NCI-H1105 treated with DMSO at 0.1 percent for 48 hours (cell line): ENCODE data around the gene AFAP1L2.

Experiments used
- DNase-seq: peaks from one replicate; lab custom pipeline; 2025; lab: John Stamatoyannopoulos, UW

Gene AFAP1L2

DNA sequence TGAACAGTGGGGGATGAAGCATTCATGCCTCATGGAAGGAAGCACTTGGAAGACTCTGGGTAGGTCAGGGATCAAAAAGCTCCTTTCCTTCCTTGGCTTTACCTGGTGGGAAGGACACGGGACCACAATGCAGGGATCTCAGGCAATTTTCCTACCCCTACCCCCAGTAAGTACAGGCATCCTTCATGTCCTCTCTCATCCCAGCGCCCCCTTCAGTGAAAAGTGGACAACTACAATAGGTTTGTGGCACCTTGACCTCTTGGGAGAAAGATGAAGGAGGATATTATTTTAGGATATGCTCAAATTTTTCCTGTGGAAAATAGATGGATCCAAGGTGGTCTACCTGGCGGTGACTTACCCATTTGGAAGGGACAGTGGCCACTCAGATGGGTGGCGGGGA lies 16.5 kb downstream of the AFAP1L2 start:
- DNase-seq: no peak

DNA sequence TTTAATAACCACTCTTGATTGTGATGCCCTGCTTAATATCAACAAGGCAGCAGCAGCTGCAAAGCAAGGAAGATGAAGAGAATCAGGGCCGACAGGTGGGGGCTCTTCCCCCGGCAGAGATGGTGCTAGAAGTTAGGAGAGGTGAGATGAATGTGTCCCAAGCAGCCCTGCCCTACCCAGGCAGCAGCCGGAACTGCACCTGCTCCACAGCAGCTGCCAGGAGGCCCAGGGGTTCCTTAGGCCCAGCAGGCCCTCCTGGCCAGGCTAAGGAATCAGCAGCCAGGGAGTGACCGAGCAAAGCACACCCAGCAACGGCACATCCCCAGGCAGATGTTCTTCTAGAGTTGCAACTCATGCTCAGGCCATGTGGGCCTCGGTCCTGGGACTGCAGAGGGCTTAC lies 17.9 kb downstream of the AFAP1L2 start:
- no peak for DNase-seq

DNA sequence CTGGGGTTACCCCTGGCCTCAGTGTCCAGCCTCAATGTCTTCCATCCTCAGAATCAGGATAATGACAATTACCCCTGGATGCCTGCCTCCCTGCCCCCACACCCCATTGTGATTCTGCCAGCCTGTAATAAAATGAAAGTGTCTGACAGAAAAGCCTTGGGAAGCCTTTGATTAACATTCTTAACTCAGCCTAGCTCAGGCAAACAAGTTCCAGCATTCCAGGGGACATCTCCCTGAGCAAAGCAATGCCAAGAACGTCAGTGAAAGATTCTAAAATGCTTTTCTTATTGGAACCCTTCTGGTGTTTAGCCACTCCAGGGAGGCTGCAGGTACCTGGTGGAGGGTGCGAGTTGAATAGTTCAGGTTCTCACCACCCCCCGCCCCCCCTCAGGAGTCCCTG lies 18.7 kb downstream of the AFAP1L2 start:
- DNase-seq: no peak

DNA sequence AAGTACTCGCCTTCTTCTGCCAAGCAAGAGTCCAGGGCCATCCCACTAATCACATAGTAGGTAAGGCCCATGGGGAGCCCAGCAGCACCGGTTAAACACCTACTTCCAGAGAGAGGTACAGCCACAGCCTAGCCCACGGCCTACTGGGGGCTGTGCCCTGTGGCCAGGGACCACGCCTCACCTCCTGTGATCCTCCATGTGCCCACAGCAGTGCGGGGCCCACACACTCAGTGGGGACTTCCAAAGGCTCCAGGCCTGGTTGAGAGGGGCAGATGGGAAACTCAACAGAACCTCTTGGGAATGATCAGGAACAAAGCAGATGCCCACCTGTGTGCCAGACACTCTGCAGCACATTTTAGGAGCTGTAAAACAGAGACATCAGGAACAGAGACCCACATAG lies 19.7 kb downstream of the AFAP1L2 start:
- no peak for DNase-seq

DNA sequence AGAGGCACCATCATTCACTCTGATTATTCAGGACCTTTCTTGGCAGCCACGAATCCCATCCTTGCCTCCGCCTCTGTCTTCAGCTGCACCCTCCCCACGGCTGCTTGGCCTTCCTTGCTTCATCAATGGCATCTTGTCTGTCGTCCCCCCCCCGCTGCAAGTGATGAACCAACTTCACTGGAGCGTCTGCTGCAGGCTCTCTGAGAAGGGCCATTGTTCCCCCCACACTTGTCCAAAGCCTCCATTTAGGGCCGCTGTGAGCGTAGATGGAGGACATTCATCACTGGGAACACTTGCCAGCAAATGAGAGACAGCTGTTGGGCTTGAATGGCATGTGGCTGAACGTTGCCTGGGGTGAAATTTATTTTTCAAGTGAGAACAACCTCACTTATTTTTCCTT lies 20.1 kb downstream of the AFAP1L2 start:
- no peak for DNase-seq

DNA sequence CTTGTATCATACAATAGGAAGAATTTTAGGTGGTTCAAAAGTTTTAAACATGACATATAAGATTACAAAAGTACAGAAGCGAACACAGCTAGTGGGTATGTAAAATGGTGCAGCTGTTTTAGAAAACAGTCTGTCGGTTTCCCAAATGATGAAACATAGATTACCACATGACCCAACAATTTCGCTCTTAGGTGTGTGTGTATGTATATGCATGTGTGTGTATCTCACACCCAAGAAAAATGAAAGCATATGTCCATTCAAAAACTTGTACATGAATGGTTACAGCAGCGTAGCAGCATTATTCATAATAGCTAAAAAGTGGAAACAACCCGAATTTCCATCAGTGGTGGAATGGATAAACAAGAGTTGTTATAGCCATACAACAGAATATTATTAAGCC lies 23.5 kb downstream of the AFAP1L2 start:
- DNase-seq: no peak

DNA sequence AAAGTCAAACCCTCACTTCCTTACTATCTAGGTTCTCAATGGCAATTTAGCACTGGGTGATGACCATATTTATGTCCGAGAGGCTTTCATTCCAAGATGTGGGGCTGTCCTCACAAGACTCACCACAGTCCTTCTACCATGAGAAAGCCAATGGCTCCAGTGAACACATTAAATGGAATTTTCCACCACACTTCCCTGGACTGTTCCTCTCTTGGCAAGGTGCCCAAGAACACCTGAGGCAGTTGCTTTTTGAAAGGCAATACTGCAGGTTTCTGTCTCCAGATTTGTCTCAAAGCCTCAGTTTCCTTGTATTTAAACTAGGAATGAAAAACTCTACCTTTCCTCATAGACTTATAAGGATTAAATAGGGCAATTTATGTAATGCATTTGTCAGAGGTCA lies 24.2 kb downstream of the AFAP1L2 start:
- DNase-seq: no peak

DNA sequence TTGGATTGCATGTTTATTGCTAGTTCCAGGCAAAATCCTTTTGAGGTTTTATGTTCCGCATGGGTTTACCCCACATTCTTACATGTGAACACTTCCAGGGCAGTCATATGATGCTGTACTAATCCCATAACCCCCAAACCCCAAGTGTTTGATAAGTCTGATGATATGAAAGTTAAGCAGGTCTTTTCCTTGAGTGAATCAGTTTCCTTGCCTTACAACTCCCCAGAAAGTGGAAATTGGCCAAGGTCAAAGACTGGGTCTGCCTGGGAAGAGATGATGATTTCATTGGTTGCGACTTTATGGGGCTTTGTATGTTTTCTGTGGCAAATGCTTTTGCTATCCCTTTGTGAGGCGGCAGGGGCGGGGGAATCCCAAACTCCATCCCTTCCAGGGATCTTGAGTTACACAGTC lies 24.7 kb downstream of the AFAP1L2 start:
- DNase-seq: no peak

DNA sequence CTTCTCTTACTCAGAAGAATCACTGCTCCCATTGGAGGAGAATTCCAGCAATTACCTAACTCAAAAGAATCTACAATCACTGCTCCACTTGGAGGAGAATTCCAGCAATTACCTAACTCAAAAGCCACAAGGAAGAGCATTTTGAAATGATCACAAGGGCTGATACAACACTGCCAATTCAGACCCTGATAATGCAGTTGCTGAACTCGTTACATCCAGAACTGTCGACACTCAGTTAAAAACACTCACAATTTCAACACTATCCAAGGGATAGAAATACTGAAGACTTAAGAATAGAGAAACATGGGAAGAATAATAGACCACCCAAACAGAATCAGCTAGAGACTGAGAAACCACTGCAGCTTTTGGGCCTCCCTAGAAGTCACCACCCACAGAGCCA lies 27.8 kb downstream of the AFAP1L2 start:
- no peak for DNase-seq

DNA sequence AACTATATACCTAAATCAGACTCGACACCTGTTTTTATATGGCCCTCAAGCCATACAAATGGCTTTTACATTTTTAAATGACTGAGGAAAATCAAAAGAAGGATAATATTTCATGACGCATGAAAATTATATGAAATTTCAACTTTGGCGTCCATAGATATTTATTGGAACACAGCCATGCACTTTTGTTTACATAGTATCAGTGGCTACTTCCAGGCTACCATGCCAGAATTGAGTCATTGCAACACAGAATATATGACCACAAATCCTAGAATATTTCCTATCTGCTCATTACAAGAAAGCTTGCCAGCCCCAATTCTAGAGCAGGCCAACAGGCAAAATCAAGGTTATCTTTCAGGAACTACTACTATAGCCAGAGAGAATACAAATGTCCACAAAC lies 29.3 kb downstream of the AFAP1L2 start:
- no peak for DNase-seq

DNA sequence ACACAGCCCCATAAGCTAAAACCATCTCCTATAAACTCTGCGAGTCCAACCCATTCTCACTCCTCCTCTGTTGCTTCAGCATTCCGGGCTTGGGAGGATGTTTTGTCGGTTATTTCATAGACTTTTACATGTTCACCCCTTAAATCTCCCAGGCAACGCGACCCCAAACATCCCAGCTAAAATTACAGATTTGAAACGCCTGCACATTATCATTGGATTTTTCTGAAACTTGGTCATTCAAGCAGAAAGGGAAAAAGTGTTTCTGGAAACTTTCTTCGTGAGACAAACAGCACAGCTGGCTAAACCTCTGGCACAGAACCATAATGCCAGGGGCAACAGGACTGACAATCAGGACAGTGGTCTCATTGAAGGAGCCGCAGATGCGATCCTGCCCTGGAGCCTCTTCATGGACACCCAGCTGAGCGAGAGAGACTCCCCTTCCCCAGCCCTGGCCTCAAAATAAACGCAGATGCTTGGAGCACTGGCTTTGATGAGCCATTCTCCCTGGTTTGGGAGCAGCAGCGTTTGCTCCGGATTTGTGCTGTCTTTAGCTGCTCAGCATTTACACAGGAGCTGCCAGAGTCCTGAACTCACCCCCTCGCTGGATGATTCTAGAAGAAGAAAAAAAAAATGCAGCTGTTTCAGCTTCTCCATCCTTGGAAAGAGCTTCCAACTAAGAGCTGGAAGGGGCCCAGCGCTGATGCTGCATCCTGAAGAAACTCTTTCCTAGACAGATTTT lies 30.1 kb downstream of the AFAP1L2 start:
- no peak for DNase-seq

DNA sequence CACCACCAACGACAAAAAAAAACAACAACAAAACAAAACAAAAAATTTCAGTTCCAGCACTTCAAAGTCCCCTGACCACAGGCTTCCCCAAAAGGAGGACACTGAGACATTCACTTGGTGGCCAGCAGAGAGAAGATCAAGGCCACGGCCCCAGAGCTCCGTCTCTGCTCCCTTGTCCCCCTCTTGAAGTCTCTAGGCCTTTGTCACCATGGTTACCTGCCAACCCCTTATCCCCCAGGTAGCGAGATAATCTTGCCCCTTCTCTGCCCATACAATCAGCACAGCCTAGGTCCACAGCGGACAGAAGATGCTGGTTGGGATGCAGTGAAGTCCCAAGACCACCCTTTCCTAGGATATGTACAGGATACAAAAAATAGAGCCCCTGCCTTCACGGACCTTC lies 30.7 kb downstream of the AFAP1L2 start:
- no peak for DNase-seq

DNA sequence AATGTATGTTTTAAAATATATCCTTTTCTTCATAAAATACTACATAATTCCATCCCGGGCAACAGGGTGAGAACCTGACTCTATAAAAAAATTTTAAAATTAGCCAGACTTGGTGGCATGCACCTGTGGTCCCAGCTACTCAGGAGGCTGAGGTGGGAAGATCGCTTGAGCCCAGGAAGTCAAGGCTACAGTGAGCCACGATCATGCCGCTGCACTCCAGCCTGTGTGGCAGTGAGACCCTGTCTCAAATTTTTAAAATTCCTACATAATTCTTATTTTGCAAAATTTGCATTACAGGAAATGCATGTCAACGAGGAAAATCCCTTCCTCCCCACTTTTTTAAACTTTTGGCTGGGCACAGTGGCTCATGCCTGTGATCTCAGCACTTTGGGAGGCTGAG lies 31.3 kb downstream of the AFAP1L2 start:
- DNase-seq: no peak

DNA sequence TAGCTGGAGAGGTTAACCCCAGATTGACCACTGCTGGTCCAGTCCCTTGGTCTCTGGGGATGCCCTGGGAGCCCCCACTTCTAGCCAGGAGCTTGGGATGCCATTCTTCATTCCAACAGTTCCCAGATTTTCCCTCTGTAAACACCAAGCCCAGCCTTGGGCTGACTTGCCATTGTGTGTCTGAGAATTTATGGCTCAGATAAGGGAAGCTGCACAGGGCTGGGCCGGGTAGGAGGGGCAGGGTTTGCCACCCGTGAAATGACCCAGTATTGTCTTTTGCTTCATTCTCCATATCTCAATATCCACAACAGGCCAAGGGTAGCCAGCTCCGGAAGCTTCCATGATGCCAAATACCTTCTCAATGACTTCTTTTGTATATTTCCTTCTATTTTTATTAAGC lies 32.1 kb downstream of the AFAP1L2 start:
- DNase-seq: no peak

DNA sequence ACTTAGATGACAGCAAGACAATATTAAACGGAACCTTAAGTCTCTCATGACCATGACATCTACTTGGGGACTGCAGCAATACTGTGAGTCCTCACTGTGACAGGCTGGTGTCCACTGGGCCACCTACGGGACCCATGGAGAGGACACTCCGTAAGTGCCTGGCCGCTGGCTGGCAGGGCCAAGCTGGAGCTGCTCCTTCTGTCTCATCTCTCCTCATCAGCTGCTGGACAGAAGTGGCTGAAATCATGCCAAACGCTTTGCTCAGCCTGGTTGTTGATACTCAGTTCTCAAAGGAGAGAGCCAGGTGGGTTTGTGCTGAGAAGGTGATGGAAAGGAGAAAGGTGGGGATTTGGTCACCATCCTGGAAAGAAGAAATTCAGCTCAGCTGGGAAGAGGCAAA lies 33.3 kb downstream of the AFAP1L2 start:
- DNase-seq: no peak

DNA sequence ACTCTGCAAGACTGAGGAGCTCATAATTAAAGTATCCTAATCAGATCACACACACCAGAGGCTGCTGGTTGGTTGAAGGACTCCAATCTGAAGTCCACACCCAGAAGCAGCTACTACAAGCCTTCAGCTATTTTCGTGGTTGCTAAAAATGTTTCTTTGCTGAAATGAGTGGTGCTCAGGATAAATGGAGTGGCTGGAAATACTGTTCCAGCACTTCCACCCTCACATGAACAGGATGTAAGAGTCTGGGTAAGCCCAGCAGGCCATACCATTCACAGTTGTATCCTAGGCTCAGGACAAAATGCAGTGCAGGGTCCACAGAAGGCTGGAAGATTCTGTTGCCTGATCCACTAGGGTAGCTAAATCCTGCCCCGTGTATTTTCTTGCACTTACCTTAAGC lies 34.1 kb downstream of the AFAP1L2 start:
- DNase-seq: no peak

DNA sequence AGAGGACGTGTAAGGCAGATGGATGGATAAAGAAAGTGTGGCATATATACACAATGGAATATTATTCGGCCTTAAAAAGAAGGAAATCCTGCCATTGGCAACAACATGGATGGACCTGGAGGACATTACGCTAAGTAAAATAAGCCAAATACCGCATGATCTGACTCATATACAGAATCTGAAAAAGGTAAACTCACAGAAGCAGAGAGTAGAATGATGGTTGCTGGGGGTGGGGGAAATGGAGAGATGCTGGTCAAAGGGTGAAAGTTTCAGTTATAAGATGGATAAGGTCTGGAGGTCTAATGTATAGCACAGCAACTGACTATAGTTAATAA lies 36.3 kb downstream of the AFAP1L2 start:
- DNase-seq: no peak

DNA sequence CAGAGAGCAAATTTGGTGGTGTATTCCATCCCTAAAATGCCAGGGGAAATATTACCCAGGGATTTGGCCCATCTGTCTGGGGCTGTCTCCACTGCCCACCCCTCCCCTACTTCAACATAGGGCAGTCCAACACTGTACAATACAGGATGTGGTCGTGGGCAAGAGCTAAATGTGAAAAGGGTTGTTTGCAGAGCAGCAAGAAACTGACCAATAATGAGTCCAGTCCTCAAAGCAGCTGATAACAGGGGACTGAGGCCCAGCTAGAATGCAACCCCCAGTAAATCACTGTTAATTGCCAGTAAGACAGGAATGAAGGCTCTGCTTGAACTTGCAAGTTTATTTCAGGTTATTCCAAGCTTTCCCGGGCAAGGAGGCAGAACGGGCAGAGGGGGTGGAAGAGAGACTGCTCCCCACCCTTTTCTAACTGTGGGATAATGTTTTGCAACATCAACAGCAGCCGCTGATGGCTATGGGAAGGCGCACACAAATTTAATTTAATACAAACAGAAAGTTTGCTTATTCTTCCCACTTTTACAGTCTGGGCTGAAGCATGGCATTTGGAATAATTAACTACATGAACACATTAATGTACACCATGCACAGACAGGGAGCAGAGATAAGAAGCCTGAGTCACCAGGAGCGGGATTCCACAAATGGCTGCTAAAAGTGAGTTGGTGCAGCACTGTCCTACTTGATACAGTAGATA lies 36.8 kb downstream of the AFAP1L2 start:
- DNase-seq: no peak

DNA sequence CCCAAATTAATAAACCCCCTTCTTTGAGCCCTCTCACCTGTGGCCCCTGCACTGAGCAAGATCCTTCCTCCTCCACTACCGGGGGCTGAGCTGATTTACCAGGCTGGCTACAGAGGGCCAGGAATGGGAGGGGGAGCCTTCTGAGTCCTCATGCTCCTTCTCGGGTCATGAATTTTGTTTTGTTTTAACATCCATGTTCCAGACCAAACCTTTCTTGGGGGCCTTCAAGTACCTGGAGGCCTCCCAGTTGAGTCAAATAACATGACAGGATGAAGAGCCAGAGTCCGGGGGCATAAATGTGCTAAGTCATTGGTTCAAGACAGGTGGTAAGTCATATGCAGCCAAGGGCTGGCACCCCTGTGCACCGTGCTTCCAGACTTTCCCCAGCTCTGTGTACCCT lies 39.6 kb downstream of the AFAP1L2 start:
- no peak for DNase-seq

DNA sequence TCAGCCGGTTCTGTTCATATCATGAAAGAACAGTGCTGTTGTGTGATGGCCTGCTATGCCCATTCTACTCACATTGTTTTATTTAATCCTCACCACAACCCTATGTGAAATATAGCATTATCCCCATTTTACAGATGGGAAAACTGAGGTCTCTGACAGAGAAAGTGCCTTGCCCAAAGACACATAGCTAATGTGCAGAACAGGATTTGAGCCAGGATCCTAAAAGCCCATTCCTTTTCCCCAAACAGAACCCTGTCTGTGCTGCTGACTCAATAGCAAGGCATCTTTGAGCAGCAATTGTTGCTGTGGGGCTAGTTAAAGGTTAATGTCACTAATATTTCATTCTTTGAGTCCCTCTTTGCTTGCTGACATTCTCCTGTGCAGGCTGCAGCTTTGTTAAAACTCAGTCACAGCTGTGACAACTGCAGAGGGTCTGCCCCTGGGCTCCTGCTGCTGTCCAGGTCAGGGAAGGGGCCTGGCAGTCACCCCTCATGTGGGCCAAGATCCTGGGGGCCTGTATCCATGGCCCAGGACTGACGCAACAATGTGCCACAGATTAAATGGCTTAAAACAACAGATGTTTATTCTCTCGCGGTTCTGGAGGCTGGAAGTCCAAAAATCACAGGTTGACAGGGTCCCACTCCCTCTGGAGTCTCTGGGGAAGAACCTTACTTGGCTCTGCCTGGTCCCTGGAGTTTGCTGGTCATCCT lies 40.4 kb downstream of the AFAP1L2 start:
- no peak for DNase-seq

DNA sequence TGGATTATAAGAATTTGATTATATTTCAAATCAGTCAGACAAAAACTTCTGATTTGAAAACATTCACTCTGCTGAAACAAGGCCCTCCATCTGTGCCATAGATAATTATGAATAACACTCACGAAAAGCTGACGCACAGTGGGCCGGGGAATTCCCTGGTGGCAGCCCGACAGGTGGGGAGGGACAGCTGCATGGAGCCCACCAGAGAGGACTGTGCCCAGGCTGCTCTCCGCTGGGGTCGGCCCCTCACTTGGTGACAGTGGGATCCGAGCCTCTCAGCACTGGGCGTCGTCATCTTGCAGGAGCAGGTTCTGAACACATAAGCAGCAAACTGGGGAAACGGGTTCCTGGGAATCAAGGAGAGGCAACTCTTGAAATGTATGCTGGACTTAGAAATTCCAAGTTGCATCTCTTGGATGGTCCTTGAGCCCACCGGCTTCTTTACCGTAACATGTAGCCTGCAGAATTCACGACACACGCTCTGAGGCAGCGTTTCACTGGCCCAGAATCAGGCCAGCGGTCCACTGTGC lies 41.4 kb downstream of the AFAP1L2 start:
- DNase-seq: no peak

DNA sequence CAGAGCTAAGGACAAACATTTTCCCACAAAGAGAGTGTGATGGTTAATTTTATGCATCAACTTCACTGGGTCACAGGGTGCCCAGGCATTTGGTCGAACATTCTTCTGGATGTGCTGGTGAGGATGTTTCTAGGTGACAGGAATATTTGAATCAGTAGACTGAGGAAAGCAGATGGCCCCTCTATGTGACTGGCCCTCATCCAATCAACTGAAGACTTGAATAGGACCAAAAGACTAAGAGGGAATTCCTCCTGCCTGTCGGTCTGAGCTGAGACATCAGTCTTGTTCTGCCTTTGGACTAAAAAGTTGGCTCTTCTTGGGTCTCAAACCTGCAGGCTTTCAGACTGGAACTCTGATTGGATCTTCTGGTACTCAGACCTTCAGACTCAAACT lies 44.4 kb downstream of the AFAP1L2 start:
- DNase-seq: no peak
